Fibroblast of lung (primary cell): ENCODE results near the gene ANO10.

ENCODE experiments used
- EZH2 ChIP-seq: IDR thresholded peaks from 2 replicates; pipeline ENCODE4 v1.5.1; 2012; ENCODE audit warnings: low read length, control low read depth, mild to moderate bottlenecking; ENCODE audit errors: missing control alignments
- TF ChIP-seq, protein P1 (sequence below), 2 donors: IDR thresholded peaks in 1 of 2; conservative IDR thresholded peaks in 1 of 2; 1 replicate in 1 of 2; 2 replicates in 1 of 2; pipeline ENCODE4 v1.5.1; 2011 to 2012; ENCODE audit warnings: low read length in 2 of 2, control low read depth in 1 of 2, inconsistent platforms in 1 of 2, low read depth in 1 of 2, mild to moderate bottlenecking in 1 of 2

DNA sequence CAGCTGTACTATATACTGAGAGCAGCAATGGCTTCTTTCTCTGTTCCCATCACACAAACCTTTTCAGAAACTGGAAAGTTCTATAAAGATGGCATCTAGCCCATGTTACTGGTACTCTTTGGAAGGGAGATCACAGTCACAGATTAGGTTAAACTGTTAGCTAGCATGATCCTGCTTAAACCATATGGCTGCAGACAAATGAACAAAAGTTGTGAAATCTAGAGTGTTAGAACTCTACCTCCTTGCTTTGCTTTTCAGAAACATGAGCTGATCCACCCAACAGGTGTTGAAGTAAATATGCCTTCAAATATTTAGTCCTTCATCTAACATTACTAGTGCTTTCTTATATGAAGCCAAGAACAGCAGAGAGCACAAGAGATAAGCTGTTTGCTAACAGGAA lies 232.9 kb downstream of the ANO10 start:
- TF ChIP-seq, protein P1, sequence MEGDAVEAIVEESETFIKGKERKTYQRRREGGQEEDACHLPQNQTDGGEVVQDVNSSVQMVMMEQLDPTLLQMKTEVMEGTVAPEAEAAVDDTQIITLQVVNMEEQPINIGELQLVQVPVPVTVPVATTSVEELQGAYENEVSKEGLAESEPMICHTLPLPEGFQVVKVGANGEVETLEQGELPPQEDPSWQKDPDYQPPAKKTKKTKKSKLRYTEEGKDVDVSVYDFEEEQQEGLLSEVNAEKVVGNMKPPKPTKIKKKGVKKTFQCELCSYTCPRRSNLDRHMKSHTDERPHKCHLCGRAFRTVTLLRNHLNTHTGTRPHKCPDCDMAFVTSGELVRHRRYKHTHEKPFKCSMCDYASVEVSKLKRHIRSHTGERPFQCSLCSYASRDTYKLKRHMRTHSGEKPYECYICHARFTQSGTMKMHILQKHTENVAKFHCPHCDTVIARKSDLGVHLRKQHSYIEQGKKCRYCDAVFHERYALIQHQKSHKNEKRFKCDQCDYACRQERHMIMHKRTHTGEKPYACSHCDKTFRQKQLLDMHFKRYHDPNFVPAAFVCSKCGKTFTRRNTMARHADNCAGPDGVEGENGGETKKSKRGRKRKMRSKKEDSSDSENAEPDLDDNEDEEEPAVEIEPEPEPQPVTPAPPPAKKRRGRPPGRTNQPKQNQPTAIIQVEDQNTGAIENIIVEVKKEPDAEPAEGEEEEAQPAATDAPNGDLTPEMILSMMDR (conservative IDR thresholded peaks at IDR 0.05 in 1 of 2, IDR thresholded peaks at IDR 0.05 in 1 of 2; ENCODE audit: low read depth in 1 of 2, low read length in 2 of 2), result no peak
- TF ChIP-seq EZH2, result no peak
